ENCODE measurements around the gene MYL10.

The MYL10 gene

GRCh38 chr7:101572156-101572555 lies 56.9 kb downstream of the MYL10 start:
- H3K9ac ChIP-seq (ENCODE audit: low read depth, low read length) = no peak overlapping the region
- H3K4me1 ChIP-seq (ENCODE audit: insufficient read depth, low read length) = peaks cover 9% of the 10 kb centered on the region; the same call in 1 of the 2 replicates
- no peaks in the 10 kb centered on the region for H3K9me3 ChIP-seq (ENCODE audit: control insufficient read depth, insufficient read depth, low read length)
- no peaks in the 10 kb centered on the region for H3K36me3 ChIP-seq (ENCODE audit: insufficient read depth, low read length)

DNA sequence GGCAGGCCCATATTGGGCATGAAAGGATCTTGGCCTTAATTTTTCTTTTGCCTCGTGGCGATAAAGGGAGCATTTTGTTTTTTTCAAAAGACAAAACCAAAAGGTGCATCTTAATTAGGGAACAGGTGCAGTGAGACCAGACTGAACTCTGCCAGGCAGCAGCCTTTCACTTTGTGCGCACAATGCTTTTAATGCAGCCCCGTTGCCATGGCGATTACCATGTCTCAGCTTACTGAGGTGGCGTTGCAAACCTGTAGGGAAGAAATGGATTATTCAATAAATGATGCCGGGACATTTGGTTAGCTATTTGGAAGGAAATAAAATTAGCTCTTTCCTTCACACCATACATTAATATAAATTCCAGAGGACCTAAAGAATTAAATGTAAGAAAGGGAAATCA lies 61.9 kb downstream of the MYL10 start:
- Histone ChIP-seq H3K36me3 (ENCODE audit: insufficient read depth, low read length) (no peaks in the 10 kb centered on the region), H3K4me1 (ENCODE audit: insufficient read depth, low read length) (peaks cover 11% of the 10 kb centered on the region)

DNA sequence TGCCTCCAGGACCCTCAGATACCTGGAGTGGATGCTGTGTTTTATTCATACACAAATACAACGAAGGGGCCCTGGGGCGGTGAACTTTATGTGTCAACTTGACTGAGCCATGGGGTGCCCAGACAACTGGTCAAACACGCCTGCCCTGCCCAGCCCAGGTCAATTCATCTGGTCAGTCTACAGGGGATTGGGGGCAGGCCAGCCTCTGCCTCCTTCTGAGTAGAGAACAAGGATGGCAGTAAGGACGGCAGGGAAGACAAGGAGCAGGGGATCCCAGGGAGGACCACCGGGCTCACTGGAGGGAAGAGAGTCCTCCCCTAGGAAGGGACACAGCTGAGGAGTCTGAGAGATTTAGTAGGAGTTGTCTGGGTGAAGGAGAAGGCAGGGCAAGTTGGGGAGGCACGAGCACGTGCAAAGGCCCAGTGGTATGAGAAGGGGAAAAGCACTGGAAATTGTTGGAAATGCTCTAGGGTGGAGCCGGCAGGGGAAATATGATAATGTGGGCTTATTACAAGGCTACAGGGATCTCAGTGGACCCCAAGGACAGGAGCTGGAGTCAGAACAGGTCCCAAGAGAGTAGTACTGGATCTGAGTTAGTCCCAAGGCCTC lies 63.4 kb downstream of the MYL10 start:
- Histone ChIP-seq H3K9me3 (ENCODE audit: control insufficient read depth, insufficient read depth, low read length) (no peaks in the 10 kb centered on the region), H3K36me3 (ENCODE audit: insufficient read depth, low read length) (no peaks in the 10 kb centered on the region), H3K4me1 (ENCODE audit: insufficient read depth, low read length) (peaks cover 11% of the 10 kb centered on the region), H3K9ac (ENCODE audit: low read depth, low read length) (no peak overlapping the region)

More for the DNA sequence above, 61.9 kb downstream of the MYL10 start:
- Histone ChIP-seq H3K9ac (ENCODE audit: low read depth, low read length) (no peak overlapping the region), H3K9me3 (ENCODE audit: control insufficient read depth, insufficient read depth, low read length) (no peaks in the 10 kb centered on the region)

DNA sequence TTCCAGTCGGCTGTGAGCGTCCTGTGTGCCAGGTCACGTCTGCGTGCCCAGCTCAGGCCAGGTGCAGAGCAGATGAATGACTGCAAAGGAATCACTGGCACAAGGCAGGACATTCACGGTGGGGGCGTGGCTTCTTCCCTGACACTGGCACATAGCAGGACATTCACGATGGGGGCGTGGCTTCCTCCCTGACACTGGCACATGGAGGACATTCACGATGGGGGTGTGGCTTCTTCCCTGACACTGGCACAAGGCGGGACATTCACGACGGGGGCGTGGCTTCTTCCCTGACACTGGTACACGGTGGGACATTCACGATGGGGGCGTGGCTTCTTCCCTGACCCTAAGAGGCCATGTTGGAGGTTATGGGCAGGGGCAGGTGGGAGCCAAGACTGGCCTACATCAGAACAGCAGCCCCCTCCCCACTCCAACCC lies 64.3 kb downstream of the MYL10 start:
- no peak overlapping the region for H3K9ac ChIP-seq (ENCODE audit: low read depth, low read length)
- no peaks in the 10 kb centered on the region for H3K9me3 ChIP-seq (ENCODE audit: control insufficient read depth, insufficient read depth, low read length)
- peaks cover 11% of the 10 kb centered on the region for H3K4me1 ChIP-seq (ENCODE audit: insufficient read depth, low read length)
- H3K36me3 ChIP-seq (ENCODE audit: insufficient read depth, low read length) = no peaks in the 10 kb centered on the region

- Histone ChIP-seq H3K36me3 (ENCODE audit: insufficient read depth, low read length) (no peaks in the 10 kb centered on the region), H3K9me3 (ENCODE audit: control insufficient read depth, insufficient read depth, low read length) (no peaks in the 10 kb centered on the region), H3K4me1 (ENCODE audit: insufficient read depth, low read length) (peaks cover 11% of the 10 kb centered on the region), H3K9ac (ENCODE audit: low read depth, low read length) (no peak overlapping the region)
These were observed 64.9 kb downstream of the MYL10 start for GRCh38 chr7:101563943-101564777.

Measured in ES-I3 (cell line).